Activated CD4-positive, alpha-beta T cell treated with anti-CD3 and anti-CD28 coated beads, Interleukin-2, amount 50 U/mL, for 16 hours (primary cell): ENCODE measurements around the gene GLYATL1.

Experiments
- DNase-seq: peaks from one replicate; pipeline ENCODE4 v3.0.0-alpha.2; 2020

GLYATL1 gene

DNA sequence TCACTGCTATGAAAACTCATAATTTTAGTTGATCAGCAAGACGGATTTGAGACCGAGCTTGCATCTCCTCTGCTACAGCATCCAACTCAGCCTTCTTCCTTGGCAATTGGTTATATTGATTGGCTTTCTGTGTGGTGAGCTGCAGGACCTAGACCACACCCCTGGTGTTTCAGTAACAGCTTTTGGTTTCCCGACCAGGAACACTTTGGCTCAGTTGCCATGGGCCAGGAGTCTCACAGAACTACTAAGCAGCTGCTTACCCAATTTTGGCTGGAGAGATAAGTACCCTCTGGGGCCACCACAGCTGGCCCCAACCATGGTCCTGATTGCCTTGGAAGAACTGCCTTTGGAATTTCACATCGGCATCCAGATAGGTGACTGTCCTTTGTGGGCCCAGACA lies at the start of gene GLYATL1:
TSS of gene GLYATL1 (plus strand) at position 212 of the 400 bp plus-strand sequence. CDS start 7,600 bp downstream, outside the sequence.
- DNase-seq, result no peak

DNA sequence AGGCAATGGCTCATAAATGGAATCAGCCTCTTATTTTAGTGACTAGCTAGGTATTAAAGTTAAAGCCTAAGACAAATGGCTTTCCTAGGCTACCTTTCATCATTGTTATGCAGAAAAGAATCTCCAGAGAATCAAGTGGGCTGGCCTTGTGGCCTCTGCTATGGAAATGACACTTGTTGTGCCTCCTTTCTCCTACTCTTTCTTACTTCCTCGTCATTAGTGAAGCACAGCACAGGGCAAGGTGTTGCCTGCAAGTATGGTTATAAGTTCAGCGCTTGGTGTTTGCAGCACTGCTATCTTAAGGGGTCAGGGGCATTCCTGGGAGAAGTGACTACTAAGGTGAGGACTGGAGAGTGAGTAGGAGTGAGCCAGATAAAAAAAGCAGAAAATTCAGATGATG lies 45.4 kb upstream of the GLYATL1 start:
- DNase-seq, result no peak

GRCh38 chr11:58898106-58898505 lies 41.2 kb upstream of the GLYATL1 start:
- DNase-seq, result no peak

DNA sequence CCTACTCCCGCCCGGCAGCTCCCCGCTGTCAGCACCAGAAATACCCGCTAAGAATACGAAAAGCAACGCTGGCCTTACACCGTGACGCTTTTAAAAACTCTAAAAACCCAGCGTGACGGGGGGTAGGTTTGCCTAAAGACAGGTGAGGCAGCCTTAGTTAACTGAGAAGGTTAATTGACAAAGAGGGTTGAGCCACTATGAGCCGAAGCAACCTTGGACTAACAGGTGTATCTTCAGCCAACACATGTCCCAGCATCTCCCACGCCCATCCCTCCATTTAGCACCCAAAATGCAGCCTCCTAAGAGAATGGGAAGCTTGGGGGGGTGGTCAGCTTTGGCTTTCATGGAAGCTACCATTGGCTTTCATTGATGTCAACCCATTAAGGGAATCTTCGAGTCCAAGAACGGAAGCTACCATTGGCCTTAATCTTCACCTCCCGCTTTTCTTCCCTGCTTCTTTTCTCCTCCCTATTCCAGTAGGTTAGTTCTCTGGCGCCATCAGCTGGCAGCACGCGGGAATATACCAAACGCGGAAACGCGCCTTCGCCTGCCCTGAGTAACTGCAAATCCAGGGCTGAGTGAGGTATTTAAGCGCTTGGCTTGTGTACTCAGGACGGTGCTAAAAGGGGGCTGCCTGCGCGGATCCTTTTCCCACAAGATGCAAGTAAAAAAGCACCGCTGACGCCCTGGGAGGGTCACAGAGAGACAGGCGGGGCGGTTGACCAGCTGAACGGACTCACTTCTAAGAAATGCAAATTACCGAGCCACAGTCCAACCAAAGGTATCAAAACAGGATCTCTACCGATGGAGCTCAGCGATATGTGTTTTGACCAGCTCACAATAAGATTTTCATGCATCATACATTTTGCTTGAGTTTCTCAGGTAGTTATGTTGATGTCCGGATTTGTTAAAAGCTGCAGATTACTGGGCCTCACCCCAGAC lies 38.5 kb upstream of the GLYATL1 start:
- peak; percentile 49 for DNase-seq

DNA sequence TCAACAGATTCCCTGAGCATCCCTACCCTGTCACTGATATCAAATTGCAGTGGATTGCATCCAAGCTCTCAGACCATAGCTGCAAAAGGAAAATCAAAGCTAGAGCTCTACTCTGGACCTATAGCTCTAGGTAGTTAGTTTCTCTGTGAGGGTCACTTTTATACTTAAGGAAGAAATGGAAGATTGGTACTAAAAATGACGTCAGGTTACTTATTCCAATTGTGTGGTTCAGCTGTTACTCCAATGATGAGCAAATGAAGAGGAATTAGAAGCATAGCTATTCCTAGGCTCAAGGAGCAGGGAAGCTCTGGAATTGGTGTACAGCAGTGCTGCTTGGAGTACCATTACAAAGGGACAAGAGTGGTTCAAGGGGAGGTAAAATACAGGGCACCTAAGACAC lies 36.4 kb upstream of the GLYATL1 start:
- DNase-seq, result no peak

DNA sequence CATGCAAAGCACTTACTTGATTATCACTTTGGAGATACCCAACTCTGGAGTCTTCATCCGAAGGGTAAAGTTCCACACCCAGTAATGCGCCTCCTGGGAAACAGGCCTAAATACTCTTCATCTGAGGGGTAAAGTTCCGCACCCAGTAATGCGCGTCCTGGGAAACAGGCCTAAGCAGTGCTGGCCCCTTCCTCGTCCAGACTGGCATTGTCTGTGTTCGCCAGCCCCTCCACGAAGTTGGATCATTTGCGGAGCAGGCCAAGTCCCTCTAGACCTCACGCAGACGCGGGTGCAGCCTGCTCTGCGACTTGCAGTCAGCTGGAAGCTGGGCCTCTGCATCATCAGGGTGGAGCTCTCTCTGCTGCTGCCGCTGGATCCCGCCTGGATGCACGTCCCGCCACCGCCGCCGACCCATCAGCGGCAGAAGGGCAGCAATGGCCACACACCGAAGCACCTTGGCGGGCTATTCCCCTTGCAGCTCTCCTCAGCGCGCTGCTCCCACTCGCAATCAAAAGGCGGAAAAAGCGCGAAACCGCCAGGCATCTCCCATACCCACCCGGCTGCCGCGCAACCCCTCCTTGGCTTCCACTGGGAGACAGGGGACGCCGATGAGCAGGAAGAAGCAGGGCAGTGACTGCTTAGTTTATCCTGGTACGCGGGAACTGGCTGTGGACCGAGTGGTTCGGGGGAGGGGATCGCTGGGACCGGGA lies 34.1 kb upstream of the GLYATL1 start:
- no peak for DNase-seq

DNA sequence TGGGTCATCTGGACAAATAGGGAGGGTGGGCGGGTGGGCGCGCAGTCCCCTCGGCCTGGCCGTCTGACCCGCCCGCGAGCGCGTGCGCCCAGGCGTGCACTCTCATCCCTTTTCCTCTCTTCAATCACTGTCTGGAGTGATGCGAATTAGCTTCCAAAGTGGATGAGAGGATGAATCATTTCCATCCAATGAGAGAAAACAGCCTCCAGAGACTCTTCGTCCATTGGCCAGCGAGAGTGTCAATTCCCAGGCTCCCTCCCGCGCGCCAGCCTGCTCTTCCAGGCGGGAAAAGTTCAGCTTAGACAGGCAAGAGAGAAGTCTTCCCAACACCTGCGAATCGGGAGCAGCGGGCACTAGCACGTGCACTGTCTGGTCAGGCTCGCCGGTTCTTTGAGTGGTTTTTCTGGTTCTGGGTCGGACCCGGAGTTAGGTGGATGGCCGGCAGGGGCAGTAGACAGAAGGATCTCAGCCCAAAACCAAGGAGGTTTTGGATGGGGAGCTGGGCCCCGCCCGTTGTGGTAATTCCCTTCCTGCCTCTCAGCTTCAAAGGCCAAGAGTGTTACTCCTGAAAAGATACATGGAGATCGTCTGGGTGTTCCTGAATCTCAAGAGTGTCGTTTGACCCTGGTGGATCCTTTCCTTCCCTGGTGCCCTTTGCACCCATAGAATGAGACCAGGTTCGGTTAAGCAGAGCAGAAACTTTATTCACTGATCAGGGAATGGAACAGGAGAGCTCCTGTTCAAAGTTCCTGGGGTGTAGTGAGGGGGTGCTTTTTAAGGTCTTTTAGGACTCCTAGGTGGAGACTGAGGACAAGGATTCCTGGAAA lies 33.4 kb upstream of the GLYATL1 start:
- DNase-seq, result no peak

DNA sequence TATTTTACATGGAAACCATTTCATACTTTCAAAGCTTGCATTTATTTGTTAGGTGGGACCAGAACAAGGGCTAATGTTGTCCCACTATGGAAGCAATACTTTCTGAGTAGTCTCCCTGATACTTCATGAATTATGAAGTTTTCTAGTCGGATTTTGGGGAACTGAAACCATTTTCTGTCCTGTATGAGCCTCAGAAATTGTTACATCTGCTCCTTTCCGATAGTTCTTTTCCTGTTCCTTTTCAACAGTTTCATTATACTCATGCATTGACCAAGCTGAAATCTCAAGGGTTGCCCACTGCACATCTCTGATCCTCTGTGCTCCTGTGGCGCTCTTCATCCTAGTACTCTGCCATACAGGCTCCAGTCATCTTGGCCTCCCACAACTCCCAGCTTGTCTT lies 31.5 kb upstream of the GLYATL1 start:
- DNase-seq, result no peak

DNA sequence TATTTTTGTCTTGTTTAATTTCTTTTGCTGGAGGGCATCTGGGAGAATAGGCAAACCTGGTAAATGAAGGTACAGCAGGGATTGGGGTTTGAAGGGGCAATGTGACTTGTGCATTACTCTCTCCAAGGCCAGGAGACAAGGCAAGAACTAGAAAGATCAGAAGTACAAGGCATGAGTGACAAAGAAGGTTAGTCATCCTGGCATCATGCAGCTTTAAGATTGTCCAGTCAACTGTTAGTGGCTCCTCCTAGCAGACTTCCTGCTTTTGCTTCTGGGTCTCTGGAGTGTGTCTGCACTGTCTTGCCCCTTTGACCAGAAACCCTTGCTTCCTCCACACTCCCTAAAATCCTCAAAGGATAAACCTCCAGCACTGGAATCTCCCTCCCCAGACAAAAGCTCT lies 27.2 kb upstream of the GLYATL1 start:
- DNase-seq, result no peak

- no peak for DNase-seq
These were observed 25.6 kb upstream of the GLYATL1 start for GRCh38 chr11:58913685-58914084.

DNA sequence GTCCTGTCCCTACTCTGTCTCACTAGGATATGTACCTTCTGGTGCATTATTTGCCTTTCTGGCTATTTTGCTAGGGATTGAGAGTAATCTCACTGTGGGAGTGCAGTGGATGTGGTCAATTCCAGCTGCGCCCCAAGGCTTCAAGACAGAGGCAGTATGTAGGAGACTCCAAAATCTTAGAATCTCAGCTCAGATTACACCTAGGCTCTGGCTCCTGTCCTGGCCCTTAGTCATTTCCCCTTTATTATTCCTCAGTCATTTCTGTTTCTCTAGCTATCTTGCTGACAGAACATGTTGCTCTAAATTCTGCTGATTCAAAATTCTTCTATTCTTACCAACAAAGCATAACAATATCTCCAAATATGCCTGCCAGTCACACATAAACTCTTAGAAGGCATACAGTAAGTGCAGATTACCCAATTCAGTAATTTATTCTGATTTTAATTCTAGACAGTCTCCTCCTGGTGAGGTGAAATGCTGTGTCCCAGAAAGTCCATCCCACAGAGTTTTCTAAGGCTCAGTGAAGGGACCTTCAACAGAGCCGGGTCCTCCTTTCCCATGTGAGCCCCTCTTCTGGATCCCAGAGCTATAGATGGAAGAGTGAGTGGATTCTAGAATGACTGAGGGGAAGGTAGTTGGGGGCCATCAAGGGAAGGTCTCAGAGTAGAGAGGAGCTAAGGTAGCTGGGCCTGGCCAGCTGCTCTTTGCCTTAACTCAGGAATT lies 24.3 kb upstream of the GLYATL1 start:
- no peak for DNase-seq

- DNase-seq, result no peak
These were observed 22.7 kb upstream of the GLYATL1 start for GRCh38 chr11:58916637-58917036.

GRCh38 chr11:58917159-58917783 lies 22.0 kb upstream of the GLYATL1 start:
- DNase-seq, result no peak

DNA sequence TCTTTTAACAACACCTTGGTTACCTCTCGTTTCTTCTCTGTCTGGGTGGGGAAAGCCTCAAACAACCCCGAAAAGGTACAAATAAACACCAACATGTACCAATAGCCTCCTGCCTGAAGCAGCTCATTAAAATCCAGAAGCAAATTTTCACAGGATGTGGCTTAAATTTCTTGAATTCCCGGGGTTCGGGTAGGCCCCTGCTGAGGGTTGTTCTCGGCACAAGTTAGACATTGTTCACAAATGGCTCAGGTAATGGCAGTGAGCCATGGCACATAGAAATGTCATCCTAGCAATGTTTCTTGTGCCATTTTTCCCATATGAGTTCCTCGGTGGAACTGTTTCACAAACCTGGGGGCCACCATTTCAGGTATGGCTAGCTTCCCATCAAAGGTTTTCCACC lies 19.7 kb upstream of the GLYATL1 start:
- DNase-seq, result no peak

DNA sequence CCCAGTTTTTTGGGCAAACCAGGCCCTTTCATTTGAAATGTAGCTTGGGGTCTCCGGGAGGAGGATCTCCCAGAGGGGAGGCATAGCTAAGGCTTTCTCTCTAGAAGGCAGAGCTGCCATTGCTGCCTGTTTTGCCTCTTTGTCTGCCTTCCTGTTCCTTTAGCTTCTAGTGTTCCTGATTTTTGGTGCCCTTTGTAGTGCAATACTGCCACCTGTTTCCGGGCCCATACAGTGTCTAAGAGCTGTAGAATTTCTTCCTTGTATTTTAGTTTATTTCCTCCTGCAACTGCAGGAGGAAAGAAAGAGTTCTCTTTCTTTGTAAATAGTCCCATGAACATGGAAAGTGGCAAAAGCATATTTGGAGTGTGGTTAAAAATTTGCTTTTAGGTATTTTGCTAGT lies 19.3 kb upstream of the GLYATL1 start:
- DNase-seq, result no peak

GRCh38 chr11:58921778-58922390 lies 17.4 kb upstream of the GLYATL1 start:
- DNase-seq, result no peak

DNA sequence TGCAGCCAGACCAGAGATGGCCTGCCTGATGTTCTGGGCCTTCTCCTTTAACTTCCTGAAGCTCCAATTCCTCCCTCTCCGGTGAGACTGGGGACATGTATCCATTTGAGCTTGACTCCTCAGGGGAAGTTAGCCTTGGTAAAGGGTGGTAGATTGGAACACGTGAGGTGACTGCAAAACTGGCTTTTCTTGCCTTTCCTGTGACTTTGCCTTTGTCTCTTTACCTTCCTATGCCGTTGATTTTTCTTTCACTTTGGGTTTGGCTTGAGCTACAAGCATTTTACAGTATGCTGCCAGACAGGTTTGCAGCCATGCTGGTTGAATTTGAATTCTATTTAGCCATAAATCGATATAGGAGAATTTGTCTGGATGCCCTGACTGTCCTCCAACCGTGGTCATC lies 16.8 kb upstream of the GLYATL1 start:
- DNase-seq, result no peak

DNA sequence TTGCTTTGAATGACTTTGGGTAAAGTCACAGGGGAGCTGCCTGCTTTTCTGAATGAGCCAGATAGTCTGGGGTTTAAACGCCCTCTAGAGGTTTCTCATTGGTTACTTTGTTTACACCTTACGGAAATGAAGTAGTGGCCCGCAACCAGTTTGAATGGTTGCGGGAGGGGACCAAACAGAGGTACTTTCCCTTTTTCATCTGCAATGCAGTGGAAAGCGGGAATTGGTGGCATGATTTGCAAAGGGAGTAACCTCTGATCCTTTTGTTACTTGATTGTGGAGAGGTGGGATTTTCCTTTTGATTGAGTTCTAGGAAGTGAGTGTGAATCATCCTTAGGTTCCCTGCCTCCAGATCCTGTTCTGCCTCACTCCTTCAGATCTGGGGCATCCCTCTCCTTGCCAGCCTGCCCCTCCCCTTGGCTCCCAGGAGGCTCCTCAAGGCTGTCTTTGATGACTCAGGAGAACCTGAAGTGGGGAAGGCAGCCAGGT lies 15.9 kb upstream of the GLYATL1 start:
- peak; percentile 41 for DNase-seq

GRCh38 chr11:58924230-58924629 lies 15.1 kb upstream of the GLYATL1 start:
- no peak for DNase-seq

DNA sequence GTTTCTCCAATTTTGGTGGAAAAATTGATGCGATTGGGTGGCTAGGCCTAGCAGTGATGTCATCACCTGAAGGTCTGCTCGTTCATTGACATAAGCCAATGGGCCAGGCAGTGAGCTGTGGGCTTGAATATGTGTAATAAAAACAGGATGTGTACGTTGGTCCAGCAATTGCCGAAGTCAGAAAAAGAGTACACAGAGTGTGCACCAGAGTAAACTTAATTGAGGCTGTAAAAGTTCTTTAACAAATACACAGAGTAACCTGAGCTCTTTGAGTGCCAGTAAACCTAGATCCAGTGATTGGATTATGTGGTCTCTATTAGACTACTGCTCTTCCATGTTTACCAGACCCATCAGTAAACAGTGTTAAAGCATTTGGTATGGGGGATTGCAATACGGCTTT lies 13.0 kb upstream of the GLYATL1 start:
- DNase-seq, result no peak

DNA sequence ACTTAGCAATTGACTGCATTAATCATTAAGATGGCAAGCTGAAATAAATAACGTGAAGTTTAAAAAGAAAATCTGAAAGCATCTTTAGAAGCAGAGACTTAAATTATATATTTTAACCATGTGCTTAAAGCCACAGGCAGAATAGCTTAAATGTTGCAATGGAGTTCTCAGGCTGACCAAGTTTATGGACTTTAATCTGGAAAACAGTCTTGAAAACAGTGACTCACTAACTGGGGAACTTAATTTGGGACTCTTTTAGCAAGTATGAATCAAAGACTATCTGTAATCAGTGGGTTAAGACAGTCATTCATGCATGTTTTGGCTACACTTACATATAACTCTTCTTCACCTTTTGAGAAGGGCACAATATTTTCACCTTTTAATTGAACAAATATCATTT lies 12.6 kb upstream of the GLYATL1 start:
- no peak for DNase-seq
